Lower leg skin (tissue), 4 donors: Measurements from ENCODE around the gene CD36. TPM values are rescaled to one million over a fixed set of nuclear protein-coding genes. Genes with fewer than 3 reads are reported as not detected.

Experiments used
- DNase-seq, 2 donors: peaks; one replicate each; pipeline ENCODE4 v3.0.0-alpha.2; 2019; ENCODE audit warnings: low spot score in 2 of 2
- H3K4me3 ChIP-seq: fragments of 200-600 bp; sonication (generic); 2 replicates; pipeline ENCODE4 v1.5.1; 2017; ENCODE audit warnings: mild to moderate bottlenecking, low read depth; ENCODE audit not compliant: poor library complexity, severe bottlenecking
- POLR2A ChIP-seq, 2 donors: fragments of 450-650 bp; IDR thresholded peaks; one replicate each; pipeline ENCODE4 v1.6.1; 2016 to 2017; ENCODE audit warnings: antibody characterized with exemption in 2 of 2, mild to moderate bottlenecking in 1 of 2, moderate library complexity in 1 of 2
- WGBS, 2 donors: methylation state at CpG; one replicate each; pipeline ENCODE4 v1.1.5; 2018; 5-methylcytosine and 5-hydroxymethylcytosine counted together
- intact Hi-C: fragments of 100-400 bp; cut with DNase I; formaldehyde crosslinking; loops from one replicate; pipeline ENCODE4 v1.15.0; 2023; ENCODE audit warnings: low total_unique reads
- total RNA-seq, 4 donors: library from RNA; depleted of rRNA; stranded (reverse); fragments of >200 nt; gene quantifications; one replicate each; pipeline ENCODE4 v1.1.0, GENCODE V29; 2016
- TF ChIP-seq, protein P1 (sequence below), 3 donors: fragments of 450-650 bp; IDR thresholded peaks; one replicate each; pipeline ENCODE4 v1.5.1; 2016; ENCODE audit warnings: antibody characterized with exemption in 3 of 3, mild to moderate bottlenecking in 3 of 3, moderate library complexity in 2 of 3

The CD36 gene
- total RNA-seq, 4 donors from 2014 or later, result 31.3 to 140 (median 78.2) TPM

DNA sequence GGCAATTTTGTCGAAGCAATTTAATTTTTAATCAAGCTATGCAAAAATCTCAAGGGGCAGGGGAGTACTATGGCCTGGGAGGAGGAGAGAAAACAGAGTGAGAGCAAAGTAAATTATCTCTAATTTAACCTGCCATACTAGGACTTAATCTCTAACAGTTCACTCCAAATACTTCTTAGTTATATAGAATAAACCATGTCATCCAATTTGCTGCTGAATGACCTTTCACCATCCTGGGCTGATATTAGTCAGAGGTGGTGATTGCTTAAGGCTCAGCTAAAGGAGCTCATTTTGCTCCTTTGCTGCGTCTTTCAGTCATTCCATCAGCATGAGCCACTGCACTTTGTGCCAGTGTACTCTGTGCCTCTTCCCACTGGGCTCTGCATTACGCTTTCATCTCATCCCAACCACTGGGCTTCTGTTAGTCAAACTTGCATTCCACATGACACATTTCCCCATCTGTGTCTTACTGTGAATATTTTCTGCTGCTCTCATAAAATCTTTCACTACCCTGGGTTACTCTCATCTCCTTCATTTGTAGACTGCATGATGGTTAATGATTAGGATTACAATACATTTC is 84.3 kb downstream of the CD36 start:
- no peak overlapping the region for H3K4me3 ChIP-seq
- intact Hi-C loops, result no loop called here
- 32 to 40% methylated on average over 3 of the region's 3 CpGs for WGBS, 2 donors
- TF ChIP-seq, protein P1, sequence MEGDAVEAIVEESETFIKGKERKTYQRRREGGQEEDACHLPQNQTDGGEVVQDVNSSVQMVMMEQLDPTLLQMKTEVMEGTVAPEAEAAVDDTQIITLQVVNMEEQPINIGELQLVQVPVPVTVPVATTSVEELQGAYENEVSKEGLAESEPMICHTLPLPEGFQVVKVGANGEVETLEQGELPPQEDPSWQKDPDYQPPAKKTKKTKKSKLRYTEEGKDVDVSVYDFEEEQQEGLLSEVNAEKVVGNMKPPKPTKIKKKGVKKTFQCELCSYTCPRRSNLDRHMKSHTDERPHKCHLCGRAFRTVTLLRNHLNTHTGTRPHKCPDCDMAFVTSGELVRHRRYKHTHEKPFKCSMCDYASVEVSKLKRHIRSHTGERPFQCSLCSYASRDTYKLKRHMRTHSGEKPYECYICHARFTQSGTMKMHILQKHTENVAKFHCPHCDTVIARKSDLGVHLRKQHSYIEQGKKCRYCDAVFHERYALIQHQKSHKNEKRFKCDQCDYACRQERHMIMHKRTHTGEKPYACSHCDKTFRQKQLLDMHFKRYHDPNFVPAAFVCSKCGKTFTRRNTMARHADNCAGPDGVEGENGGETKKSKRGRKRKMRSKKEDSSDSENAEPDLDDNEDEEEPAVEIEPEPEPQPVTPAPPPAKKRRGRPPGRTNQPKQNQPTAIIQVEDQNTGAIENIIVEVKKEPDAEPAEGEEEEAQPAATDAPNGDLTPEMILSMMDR (IDR thresholded peaks at IDR 0.05), result no peak
- no peak for TF ChIP-seq POLR2A (IDR thresholded peaks at IDR 0.05)
- peak; percentile 85 to 88 for DNase-seq

DNA sequence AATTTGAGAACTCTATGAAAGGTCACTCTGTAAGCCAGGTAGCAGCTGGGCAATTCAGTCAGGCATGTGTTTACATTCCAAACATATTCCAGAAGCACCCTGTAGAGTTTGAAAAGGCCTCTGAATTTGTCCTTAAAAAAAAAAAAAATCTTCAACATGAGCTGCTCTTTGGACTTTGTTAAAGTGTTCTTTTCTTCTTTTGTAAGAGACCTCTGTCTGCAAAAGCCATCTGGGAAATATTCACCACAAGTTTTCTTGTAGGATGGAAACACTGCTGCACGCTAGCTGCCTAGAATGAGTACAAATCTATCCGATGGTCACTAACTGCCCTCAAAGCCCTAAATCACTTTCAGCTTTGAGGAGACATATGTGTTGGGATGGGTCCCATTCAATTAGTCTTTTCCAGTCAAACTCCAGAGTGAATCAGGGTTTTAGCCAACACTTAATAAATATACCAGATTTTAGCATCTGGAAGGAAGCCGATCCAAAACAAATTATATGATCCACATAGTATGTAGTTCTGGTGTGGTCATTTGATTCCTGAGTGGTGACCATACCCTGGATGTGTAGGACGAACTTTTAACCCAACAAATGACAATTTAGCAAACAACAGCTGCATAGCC is 85.9 kb downstream of the CD36 start:
- TF ChIP-seq, protein P1 (IDR thresholded peaks at IDR 0.05), result no peak
- TF ChIP-seq POLR2A (IDR thresholded peaks at IDR 0.05), result no peak
- intact Hi-C loops, result no loop called here
- no peak for DNase-seq
- WGBS, 2 donors, result 58 to 78% methylated on average over 4 of the region's 4 CpGs
- no peak overlapping the region for H3K4me3 ChIP-seq

DNA sequence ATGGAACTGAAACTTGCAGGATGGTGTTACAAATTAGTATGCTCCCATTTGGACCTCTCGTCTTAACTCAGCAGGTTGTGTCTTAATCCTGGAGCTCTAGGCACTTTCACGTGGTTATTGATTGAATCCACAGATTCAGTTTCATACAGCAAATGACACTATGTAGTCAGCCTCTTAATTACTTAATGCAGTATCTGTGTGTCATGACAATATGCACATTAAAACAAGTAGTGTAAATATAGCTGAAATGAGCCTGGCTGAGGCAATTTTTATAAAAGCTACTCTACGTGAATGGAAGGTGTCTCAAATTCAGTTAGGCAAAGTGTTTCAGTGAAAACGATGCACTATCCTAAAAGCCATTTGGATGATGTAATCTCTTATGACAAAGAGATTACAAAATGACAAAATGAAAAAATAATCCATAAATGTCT is 86.8 kb downstream of the CD36 start:
- no peak for TF ChIP-seq POLR2A (IDR thresholded peaks at IDR 0.05)
- TF ChIP-seq, protein P1 (IDR thresholded peaks at IDR 0.05), result no peak
- intact Hi-C loops, result no loop called here
- 77% methylated on average over 4 of the region's 4 CpGs for WGBS, 2 donors
- no peak overlapping the region for H3K4me3 ChIP-seq
- no peak for DNase-seq

Other genes with a start within 250 kb of the CD36 start
- not detected for gene GNAT3, start 126.6 kb upstream of the CD36 start, total RNA-seq